GM18867 (cell line): ENCODE data around the gene PLAAT4.
"Not testable (repeated sequence)": the region's sequence is repeated elsewhere in the genome, so short reads cannot be mapped to it uniquely, and the experiment has no call there.

Source experiments
- ATAC-seq: cut with Tn5 transposase; IDR thresholded peaks from one replicate; pipeline ENCODE4 v1.9.1; 2021; ENCODE audit warnings: mild to moderate bottlenecking, moderate library complexity; ENCODE audit not compliant: unreplicated experiment

The PLAAT4 gene

GRCh38 chr11:63564784-63565350 lies 28.3 kb downstream of the PLAAT4 start:
- ATAC-seq: no peak

DNA sequence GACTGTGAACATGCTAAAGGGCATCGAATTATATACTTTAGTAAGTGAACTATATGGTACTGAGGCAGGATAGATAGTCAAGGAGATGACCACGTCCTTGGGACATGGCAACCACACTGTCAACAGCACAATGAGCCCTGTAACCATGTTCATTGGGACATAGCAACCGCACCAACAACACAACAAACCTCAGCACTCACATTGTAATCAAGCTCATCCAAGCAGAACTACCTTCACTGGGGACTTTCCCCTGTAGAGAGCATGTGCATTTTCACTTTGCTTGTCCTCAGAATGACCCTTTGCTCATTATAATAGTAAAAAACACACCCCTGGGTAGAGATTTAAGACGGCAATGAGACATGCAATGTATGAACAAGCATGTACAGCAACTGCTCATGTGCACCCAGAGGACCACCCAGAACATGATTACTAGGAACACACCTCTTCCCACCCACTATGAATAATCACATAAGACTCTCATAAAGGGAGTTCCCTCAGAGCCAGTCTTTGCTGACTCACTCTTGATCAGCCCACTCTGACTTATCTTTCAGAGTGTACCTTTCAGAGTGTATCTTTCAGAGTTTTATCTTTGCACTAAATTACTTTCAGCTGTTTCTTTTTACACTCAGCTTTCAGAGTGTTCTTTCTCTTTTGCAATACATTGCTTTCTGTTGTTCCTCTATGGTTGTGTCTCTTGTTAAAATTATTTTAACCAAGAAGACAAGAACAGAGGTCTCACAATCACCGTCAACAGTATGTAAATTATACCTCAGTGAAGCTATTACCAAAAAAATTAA lies 30.6 kb downstream of the PLAAT4 start:
- ATAC-seq: peak; percentile 81

DNA sequence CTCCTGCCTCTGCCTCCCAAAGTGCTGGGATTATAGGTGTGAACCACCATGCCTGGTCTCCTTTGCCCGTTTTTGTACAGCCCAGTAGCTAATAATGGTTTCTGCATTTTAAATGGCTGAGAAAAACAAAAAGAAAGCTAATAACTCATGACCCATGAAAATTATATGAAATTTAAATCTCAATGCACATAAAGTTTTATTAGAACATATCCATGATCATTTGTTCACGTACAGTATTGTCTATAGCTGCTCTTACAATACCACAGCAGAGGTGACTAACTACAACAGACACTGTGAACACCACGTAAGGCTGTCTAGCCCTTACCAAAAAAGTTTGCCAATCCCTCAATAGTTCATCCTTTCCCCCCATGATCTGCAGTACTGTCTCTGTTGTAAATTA lies 33.0 kb downstream of the PLAAT4 start:
- ATAC-seq: no peak

GRCh38 chr11:63572026-63572688 lies 35.5 kb downstream of the PLAAT4 start:
- ATAC-seq: peak; percentile 57

- ATAC-seq: no peak
These were observed 37.6 kb downstream of the PLAAT4 start for GRCh38 chr11:63573881-63574855.

GRCh38 chr11:63574856-63575602 lies 38.4 kb downstream of the PLAAT4 start:
- no peak for ATAC-seq

- not testable (repeated sequence) for ATAC-seq
These were observed 42.3 kb downstream of the PLAAT4 start for GRCh38 chr11:63578882-63579281.

DNA sequence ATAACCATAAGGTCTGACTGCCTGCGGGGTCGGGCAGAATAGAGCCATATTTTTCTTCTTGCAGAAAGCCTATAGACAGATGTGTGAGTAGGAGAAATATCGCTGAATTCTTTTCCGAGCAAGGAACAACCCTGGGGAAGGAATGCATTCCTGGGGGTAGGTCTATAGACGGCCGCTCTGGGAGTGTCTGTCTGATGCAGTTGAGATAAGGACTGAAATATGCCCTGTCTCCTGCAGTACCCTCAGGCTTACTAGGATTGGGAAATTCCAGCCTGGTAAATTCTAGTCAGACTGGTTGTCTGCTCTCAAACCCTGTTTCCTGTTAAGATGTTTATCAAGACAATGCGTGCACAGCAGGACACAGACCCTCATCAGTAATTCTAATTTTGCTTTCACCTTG lies 44.6 kb downstream of the PLAAT4 start:
- ATAC-seq: not testable (repeated sequence)

DNA sequence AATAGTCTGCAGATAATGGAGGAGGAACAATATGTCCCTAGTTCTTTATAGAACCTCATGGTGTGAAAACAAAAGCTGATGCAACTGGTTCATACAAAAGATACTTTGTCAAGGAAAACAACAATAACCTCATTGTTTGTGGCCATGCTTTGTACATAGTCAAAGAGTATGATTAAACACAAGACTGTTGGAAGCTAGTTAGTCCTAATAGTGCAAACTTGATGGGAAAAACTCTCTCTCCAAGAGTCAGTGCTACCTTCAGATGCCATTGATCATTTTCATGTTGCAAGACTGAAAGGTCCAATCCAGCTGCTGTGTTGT lies 46.7 kb downstream of the PLAAT4 start:
- ATAC-seq: no peak

DNA sequence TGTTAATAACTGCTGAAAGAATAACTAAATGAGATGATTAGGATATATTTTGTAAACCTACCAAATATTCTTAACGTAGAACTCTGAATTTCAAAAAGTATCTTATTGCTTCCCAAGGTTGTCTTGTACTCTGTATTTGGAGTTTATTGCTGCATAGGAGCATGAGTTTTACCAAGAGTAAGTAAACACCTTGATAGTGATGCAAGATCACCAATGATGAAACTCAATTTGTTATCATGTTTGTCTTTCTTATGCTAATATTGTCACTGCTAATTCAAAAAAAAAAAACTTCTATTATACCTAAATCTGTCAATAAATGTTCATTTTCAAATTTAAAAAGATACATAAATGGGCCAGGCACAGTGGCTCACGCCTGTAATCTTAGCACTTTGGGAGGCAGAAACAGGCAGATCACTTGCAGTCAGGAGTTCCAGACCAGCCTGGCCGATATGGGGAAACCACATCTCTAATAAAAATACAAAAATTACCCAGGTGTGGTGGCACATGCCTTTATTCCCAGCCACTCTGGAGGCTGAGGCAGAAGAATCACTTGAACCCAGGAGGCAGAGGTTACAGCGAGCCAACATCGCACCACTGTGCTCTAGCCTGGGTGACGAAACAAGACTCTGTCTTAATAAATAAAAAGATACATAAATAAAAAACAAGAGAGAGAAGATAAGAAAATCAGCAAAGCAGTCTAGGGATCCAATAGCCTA lies 50.0 kb downstream of the PLAAT4 start:
- no peak for ATAC-seq

DNA sequence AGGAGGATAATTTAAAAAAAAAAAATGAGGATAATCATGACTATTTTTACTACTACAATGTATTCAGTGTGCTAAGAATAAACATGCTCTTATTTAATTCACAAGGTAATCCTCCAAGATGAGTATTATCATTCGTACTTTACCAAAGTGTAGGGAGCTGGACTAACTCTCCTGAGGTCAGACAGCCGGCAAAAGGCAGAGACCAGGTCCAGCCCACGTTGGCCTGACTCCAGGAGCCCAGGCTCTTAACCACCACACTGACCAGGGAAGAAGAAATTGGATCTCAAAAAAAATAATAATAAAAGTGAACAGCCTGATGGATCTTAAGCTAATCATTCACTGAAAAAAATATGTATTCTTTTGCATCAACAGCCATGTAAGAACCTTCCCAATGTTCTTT lies 52.4 kb downstream of the PLAAT4 start:
- ATAC-seq: no peak

DNA sequence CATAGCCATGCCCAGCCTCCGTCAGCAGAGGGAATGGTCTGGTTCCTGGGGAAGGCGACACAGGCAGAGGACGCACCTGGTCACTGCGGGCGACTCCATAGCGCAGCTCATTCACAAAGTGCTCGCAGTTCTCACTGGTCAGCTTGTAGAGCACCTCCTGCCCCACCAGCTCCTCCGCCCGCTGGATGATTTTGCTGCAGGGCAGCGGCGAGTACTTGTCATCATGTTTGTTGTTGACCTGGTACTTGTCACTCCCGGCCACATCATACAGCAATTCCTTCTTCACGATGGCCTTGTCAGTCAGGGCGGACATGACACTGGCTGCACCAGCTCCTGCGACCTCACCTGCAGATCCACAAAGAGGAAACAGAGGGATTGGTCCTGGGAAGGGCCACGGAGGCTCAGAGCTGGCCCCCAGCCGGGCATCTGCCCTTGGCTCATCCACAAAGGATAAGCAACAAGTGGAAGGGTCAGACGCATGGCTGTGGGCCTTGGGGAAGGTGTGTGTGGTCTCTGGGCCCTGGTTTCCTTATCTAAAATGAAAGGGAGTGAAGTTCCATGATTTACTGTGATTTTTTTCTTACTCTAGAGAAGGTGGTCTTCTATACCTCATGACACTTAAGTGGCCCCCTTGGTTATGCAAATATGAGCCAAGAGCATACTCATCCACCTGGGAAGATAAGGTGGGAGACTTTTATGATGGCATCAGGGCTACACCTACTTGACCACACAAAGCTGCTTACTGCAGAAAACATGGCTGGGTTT lies 53.6 kb downstream of the PLAAT4 start:
- no peak for ATAC-seq

- ATAC-seq: no peak
These were observed 56.4 kb downstream of the PLAAT4 start for GRCh38 chr11:63592975-63593395.

DNA sequence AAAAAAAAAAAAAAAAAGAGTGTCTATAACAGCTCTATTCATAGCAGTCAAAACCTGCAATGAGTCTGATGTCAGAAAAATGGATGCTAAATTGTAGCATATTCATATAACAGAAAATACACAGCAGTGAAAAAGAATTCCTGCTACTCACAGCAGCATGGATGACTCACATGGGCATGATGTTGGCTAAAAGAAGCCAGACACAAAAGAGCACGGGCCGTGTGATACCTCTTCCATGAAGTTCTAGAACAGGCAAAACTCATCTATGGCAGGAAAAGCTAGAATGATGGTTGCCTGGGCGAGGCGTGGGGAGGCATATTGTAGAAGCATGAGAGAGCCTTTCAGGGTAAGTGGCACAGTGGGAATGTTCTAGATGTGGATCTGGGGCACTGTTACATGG lies 58.7 kb downstream of the PLAAT4 start:
- no peak for ATAC-seq
